ENCODE results near the gene DTNA. TPM values are rescaled to one million over a fixed set of nuclear protein-coding genes. Genes with fewer than 3 reads are reported as not detected.
"Not testable (repeated sequence)": the region's sequence is repeated elsewhere in the genome, so short reads cannot be mapped to it uniquely, and the experiment has no call there.

The DTNA gene
- total RNA-seq, 1 donor from 2014 or later = 1.6 TPM

- no peak for TF ChIP-seq CTCF (IDR thresholded peaks at IDR 0.05; ENCODE audit: insufficient read depth, low read length, severe bottlenecking)
- Histone ChIP-seq H3K27me3 (ENCODE audit: control insufficient read depth, insufficient read depth, low read length) (no peaks in the 10 kb centered on the region), H3K36me3 (ENCODE audit: control insufficient read depth, insufficient read depth, low read length) (no peaks in the 10 kb centered on the region), H3K4me3 (ENCODE audit: low read depth, low read length) (no peak overlapping the region)
- FAIRE-seq = no peak
- no peak for DNase-seq (ENCODE audit: low read depth)
Measured at GRCh38 chr18:34890486-34891085, 180.5 kb downstream of the DTNA start.

GRCh38 chr18:34892379-34892778 lies 182.3 kb downstream of the DTNA start:
- Histone ChIP-seq H3K4me3 (ENCODE audit: low read depth, low read length) (no peak overlapping the region), H3K36me3 (ENCODE audit: control insufficient read depth, insufficient read depth, low read length) (no peaks in the 10 kb centered on the region), H3K27me3 (ENCODE audit: control insufficient read depth, insufficient read depth, low read length) (no peaks in the 10 kb centered on the region)
- no peak for DNase-seq (ENCODE audit: low read depth)
- no peak for FAIRE-seq
- no peak for TF ChIP-seq CTCF (IDR thresholded peaks at IDR 0.05; ENCODE audit: insufficient read depth, low read length, severe bottlenecking)

- Histone ChIP-seq H3K27me3 (ENCODE audit: control insufficient read depth, insufficient read depth, low read length) (no peaks in the 10 kb centered on the region), H3K36me3 (ENCODE audit: control insufficient read depth, insufficient read depth, low read length) (no peaks in the 10 kb centered on the region), H3K4me3 (ENCODE audit: low read depth, low read length) (no peak overlapping the region)
- no peak for FAIRE-seq
- no peak for TF ChIP-seq CTCF (IDR thresholded peaks at IDR 0.05; ENCODE audit: insufficient read depth, low read length, severe bottlenecking)
- no peak for DNase-seq (ENCODE audit: low read depth)
Measured at GRCh38 chr18:34893239-34893638, 183.1 kb downstream of the DTNA start.

- FAIRE-seq = no peak
- DNase-seq (ENCODE audit: low read depth) = peak; percentile 7
- H3K36me3 ChIP-seq (ENCODE audit: control insufficient read depth, insufficient read depth, low read length) = no peaks in the 10 kb centered on the region
- no peak for TF ChIP-seq CTCF (IDR thresholded peaks at IDR 0.05; ENCODE audit: insufficient read depth, low read length, severe bottlenecking)
- no peak overlapping the region for H3K4me3 ChIP-seq (ENCODE audit: low read depth, low read length)
- H3K27me3 ChIP-seq (ENCODE audit: control insufficient read depth, insufficient read depth, low read length) = no peaks in the 10 kb centered on the region
Measured at GRCh38 chr18:34901299-34901698, 191.2 kb downstream of the DTNA start.

GRCh38 chr18:34904994-34905393 lies 194.9 kb downstream of the DTNA start:
- no peak for TF ChIP-seq CTCF (IDR thresholded peaks at IDR 0.05; ENCODE audit: insufficient read depth, low read length, severe bottlenecking)
- H3K4me3 ChIP-seq (ENCODE audit: low read depth, low read length) = no peak overlapping the region
- H3K36me3 ChIP-seq (ENCODE audit: control insufficient read depth, insufficient read depth, low read length) = no peaks in the 10 kb centered on the region
- FAIRE-seq = no peak
- no peak for DNase-seq (ENCODE audit: low read depth)
- no peaks in the 10 kb centered on the region for H3K27me3 ChIP-seq (ENCODE audit: control insufficient read depth, insufficient read depth, low read length)

GRCh38 chr18:34906985-34907384 lies 196.9 kb downstream of the DTNA start:
- FAIRE-seq; H3K27me3 ChIP-seq (ENCODE audit: control insufficient read depth, insufficient read depth, low read length); H3K4me3 ChIP-seq (ENCODE audit: low read depth, low read length); H3K36me3 ChIP-seq (ENCODE audit: control insufficient read depth, insufficient read depth, low read length); DNase-seq (ENCODE audit: low read depth): not testable (repeated sequence)
